ENCODE data around the gene ITGAL.
"Not testable (repeated sequence)": the region's sequence is repeated elsewhere in the genome, so short reads cannot be mapped to it uniquely, and the experiment has no call there.

Gene ITGAL

DNA sequence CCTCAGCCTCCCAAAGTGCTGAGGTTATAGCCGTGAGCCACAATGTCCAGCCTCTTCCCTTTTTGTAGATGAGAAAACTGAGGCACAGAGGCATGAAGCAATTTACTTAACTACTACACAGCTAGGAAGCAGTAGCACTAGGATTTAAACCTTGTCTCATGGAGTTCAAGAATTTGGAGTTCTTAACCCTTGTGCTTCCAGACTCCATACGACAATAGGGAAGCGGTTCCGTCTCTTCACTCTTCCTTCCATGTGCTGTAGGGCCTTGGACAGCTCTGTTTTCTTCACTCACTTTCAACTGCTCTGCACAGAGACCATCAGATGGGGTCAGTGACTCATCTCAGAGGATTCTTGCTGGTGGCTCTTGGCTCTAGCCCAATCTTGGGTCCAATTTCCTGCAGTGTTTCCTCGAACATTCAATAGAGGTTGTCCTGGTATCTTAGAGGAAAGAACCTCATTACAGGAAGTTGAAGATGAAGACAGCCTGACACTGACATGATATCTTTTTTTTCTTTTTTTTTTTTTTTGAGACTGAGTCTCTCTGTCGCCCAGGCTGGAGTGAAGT lies 19.3 kb downstream of the ITGAL start:
- no peak for DNase-seq (ENCODE audit: low read depth in 2 of 2)

DNA sequence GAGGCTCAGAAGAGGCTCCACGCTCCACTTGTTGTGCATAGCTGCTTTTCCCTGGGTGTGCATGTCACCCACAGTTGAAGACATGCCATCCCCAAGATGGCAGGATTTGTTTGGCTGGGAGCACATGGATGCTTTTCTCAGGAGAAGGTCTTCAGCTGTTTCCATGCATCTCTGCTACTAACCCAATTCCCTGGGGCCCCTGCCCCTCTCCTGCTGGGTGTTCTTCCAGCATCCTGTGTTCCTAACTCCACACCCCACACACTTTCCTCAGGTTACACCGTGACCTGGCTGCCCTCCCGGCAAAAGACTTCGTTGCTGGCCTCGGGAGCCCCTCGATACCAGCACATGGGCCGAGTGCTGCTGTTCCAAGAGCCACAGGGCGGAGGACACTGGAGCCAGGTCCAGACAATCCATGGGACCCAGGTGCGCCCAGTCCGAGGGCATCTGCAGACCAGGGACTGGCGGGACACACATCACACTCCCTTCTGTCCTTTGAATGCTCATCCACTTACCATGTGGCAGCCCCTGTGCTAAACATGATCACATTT lies 21.5 kb downstream of the ITGAL start:
- no peak for DNase-seq (ENCODE audit: low read depth in 2 of 2)

DNA sequence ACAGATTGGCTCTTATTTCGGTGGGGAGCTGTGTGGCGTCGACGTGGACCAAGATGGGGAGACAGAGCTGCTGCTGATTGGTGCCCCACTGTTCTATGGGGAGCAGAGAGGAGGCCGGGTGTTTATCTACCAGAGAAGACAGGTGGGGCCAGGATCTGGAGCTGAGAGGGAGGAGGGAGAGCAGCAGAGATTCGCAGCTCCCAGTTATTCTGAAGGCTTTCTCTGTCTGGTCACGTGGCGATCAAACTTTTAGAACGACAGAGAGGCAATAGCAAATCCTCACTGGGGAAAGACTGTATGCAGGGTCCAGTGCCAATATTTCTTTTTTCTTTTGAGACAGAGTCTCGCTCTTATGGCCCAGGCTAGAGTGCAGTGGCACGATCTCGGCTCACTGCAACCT lies 22.2 kb downstream of the ITGAL start:
- no peak for DNase-seq (ENCODE audit: low read depth in 2 of 2)

DNA sequence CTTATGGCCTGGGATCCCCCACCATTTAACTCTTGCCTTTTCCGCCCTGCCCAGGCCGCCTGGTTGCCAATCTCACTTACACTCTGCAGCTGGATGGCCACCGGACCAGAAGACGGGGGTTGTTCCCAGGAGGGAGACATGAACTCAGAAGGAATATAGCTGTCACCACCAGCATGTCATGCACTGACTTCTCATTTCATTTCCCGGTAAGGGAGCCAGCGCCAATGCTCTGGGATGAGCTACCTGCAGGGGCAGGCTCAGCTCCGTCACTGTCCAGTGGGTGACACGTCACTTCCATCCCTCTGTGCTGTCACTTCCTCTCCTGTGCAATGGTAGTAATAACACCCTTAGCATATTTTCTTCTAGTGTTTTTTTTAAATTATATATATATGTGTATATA lies 26.7 kb downstream of the ITGAL start:
- DNase-seq (ENCODE audit: low read depth in 2 of 2): no peak

GRCh38 chr16:30503403-30504296 lies 31.1 kb downstream of the ITGAL start:
- no peak for DNase-seq (ENCODE audit: low read depth in 2 of 2)

DNA sequence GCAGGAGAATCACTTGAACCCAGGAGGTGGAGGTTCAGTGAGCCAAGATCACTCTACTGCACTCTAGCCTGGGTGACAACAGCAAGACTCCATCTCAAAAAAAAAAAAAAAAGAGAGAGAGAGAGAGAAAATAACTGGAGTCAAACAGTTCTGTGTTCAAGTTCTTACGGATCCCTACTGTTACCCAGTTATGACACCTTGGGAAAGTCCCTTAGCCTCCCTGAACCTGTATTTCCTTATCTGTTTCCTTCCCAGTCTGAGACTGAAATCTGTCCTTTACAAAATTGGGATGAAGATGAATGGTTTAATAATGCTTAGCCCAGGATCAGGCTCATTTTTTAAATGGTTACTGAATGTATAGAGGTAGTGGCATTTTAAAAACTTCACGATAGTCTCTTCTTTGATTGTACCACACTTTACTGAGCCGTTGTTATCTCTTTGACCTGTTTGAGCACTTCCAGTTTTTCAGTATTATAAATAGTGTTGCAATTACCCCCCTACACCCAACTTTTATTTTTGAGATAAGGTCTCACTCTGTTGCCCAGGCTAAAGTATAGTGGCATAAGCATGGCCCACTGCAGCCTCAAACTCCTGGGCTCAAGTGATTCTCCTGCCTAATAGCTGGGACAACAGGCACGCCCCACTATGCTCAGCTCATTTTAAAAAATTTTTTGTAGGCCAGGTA lies 36.7 kb downstream of the ITGAL start:
- no peak for DNase-seq (ENCODE audit: low read depth in 2 of 2)

- DNase-seq (ENCODE audit: low read depth in 2 of 2): no peak
Measured at GRCh38 chr16:30510376-30510938, 37.9 kb downstream of the ITGAL start.

- no peak for DNase-seq (ENCODE audit: low read depth in 2 of 2)
Measured at GRCh38 chr16:30511509-30511908, 39.0 kb downstream of the ITGAL start.

DNA sequence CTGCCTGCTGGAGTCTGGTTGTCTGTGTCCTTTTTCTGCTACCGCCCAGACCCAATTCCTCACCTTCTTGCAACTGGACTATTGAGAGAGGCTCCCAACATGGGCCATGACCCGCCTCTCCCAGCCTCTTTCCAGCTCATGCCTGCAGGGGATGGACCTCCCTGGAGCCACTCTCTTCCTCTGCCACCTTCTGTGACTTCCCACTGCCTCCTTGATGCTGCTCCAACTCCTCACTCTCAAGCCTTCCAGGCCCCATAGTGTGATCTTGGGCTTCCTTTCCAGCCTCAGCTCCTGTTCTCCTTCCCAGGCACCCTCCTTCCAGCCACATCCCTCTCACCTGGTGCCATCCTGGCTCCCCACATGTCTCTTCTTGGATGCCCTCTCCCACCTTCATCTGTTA lies 42.7 kb downstream of the ITGAL start:
- DNase-seq (ENCODE audit: low read depth in 2 of 2): no peak

GRCh38 chr16:30518552-30518951 lies 46.0 kb downstream of the ITGAL start:
- DNase-seq (ENCODE audit: low read depth in 2 of 2): no peak

DNA sequence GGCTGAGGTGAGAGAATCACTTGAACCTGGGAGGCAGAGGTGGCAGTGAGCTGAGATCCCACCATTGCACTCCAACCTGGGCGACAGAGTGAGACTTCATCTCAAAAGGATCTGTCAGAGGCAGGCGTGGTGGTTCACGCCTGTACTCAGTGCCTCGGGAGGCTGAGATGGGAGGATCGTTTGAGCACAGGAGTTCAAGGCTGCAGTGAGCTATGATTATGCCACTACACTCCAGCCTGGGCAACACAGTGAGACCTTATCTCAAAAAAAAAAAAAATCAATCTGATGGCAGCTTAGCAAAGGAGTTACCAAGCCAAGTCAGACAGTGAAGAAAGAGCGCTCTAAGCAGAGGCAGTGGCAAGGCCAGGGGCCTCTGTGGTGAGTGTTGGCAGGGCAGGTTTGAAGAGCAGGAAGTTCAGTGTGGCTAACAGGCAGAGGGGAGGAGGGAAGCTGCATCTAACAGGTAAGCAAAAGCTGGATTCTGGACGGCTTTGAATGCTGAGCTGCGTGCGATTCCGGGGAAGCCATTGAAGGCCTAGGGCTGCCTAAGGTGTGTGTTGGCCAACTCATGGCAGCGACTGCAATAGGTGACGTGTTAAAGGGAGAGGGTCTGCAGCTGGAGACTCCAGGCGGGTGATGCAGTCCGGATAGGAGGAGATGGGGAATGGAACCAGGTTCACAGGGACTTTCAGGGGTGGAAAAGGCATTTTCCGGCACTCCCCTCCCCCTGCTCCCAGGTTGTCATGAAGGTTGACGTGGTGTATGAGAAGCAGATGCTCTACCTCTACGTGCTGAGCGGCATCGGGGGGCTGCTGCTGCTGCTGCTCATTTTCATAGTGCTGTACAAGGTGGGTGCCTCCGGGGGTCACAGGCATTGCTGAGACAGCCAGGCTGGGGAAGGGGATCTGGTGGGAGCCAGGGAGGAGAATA lies 46.8 kb downstream of the ITGAL start:
- no peak for DNase-seq (ENCODE audit: low read depth in 2 of 2)

DNA sequence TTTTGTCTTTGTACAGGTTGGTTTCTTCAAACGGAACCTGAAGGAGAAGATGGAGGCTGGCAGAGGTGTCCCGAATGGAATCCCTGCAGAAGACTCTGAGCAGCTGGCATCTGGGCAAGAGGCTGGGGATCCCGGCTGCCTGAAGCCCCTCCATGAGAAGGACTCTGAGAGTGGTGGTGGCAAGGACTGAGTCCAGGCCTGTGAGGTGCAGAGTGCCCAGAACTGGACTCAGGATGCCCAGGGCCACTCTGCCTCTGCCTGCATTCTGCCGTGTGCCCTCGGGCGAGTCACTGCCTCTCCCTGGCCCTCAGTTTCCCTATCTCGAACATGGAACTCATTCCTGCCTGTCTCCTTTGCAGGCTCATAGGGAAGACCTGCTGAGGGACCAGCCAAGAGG lies 48.9 kb downstream of the ITGAL start:
- DNase-seq (ENCODE audit: low read depth in 2 of 2): no peak

GRCh38 chr16:30521873-30522641 lies 49.5 kb downstream of the ITGAL start:
- no peak for DNase-seq (ENCODE audit: low read depth in 2 of 2)

DNA sequence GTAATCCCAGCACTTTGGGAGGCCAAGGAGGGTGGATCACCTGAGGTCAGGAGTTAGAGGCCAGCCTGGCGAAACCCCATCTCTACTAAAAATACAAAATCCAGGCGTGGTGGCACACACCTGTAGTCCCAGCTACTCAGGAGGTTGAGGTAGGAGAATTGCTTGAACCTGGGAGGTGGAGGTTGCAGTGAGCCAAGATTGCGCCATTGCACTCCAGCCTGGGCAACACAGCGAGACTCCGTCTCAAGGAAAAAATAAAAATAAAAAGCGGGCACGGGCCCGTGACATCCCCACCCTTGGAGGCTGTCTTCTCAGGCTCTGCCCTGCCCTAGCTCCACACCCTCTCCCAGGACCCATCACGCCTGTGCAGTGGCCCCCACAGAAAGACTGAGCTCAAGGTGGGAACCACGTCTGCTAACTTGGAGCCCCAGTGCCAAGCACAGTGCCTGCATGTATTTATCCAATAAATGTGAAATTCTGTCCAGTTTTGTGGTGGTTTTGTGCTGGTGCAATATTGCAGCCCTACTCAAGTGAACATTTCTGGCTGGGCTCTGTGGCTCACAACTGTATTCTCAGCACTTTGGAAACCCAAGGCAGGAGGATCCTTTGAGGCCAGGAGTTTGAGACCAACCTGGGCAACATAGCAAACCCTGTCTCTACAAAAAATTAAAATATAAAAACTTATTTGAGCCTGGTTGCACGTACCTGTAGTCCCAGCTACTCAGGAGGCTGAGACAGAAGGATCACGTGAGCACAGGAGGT lies 50.3 kb downstream of the ITGAL start:
- not testable (repeated sequence) for DNase-seq (ENCODE audit: low read depth in 2 of 2)

DNA sequence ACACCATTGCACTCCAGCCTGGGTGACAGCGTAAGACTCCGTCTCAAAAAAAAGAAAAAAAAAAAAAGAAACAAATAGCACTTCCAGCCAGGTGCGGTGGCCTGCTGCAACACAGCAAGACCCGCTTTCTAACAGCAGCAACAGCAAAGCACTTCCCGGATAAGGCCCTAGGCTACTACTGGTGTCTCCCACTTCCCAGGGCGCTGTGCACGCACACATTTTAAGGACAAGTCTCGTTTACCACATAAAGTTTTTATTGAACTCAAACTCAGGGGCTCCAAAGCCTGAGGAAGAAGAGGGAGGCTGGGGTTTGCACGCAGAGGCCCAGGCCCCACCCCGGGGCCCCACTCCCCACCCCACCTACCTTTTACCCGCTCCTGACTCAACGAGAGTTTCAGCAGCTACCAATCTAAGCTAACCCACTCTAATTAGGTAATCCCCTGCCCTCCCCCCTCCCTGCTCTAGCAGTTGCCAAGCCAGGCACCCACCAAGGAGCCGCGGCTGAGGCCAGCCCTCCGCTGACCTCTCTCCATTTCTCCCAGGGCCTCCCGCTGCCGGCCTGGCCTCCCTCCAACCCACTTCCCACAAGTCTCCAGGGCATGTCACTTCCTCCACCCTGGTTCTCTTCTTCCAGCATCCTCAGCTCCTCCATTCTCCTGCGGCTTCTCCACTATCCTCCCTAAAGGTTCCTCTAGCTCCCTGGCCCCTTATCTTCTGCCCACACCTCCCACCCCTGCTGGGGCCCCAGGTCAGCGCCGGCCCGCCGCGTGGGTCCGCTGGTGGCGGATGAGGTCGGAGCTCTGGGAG lies 51.4 kb downstream of the ITGAL start:
- no peak for DNase-seq (ENCODE audit: low read depth in 2 of 2)

- DNase-seq (ENCODE audit: low read depth in 2 of 2): no peak
Measured at GRCh38 chr16:30524575-30525568, 52.3 kb downstream of the ITGAL start.

DNA sequence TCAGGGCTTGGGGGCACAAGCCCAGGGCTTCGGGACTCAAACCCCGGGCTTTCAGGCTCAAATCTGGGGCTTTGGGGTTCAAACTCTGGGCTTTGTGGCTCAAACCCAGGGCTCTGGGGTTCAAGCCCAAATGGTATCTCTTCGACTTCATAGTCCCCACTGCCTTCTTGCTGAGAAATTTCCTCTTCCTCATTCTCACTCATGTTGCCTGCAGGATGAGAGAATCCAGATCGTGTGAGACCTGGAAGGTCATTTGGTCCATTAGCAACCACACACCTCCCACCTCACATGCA lies 53.2 kb downstream of the ITGAL start:
- DNase-seq (ENCODE audit: low read depth in 2 of 2): no peak

Data from stimulated activated CD4-positive, alpha-beta T cell treated with anti-CD3 and anti-CD28 coated beads, Interleukin-4, amount 100 ng/mL, for 48 hours (primary cell).